Type B pancreatic cell (in vitro differentiated cells): Measurements from ENCODE around the gene SLC2A9. TPM values are rescaled to one million over a fixed set of nuclear protein-coding genes. Genes with fewer than 3 reads are reported as not detected.

Experiments used
- DNase-seq: peaks from one replicate; pipeline ENCODE4 v3.0.0; 2021; ENCODE audit warnings: mixed read lengths; ENCODE audit not compliant: unreplicated experiment; ENCODE audit errors: extremely low spot score
- H3K27ac Mint-ChIP-seq: 2 replicates; pipeline ENCODE4 v1.8.0; 2021; ENCODE audit warnings: mild to moderate bottlenecking, mixed read lengths
- H3K27me3 Mint-ChIP-seq: 2 replicates; pipeline ENCODE4 v1.8.0; 2021; ENCODE audit warnings: mixed read lengths
- H3K36me3 Mint-ChIP-seq: 2 replicates; pipeline ENCODE4 v1.8.0; 2021; ENCODE audit warnings: mixed read lengths
- H3K4me1 Mint-ChIP-seq: one replicate; pipeline ENCODE4 v1.8.0; 2021; ENCODE audit warnings: mixed read lengths; ENCODE audit not compliant: unreplicated experiment
- H3K4me3 Mint-ChIP-seq: 2 replicates; pipeline ENCODE4 v1.8.0; 2021; ENCODE audit warnings: mild to moderate bottlenecking, mixed read lengths
- H3K9me3 Mint-ChIP-seq: 2 replicates; pipeline ENCODE4 v1.8.0; 2021; ENCODE audit warnings: mixed read lengths
- CTCF ChIP-seq: fragments of 200-600 bp; sonication (generic); conservative IDR thresholded peaks from 2 replicates; pipeline ENCODE4 v1.5.0; 2021; ENCODE audit warnings: antibody characterized with exemption, mild to moderate bottlenecking
- total RNA-seq: library from RNA; stranded (reverse); gene quantifications from 2 replicates; pipeline ENCODE4 v1.2.1, GENCODE V29; 2021; ENCODE audit warnings: low replicate concordance

SLC2A9 gene
- total RNA-seq, 1 donor from 2014 or later = 2.5 TPM

GRCh38 chr4:9891740-9892139 is 129.6 kb downstream of the SLC2A9 start:
- no peaks in the 10 kb centered on the region for H3K4me1 Mint-ChIP-seq
- H3K27me3 Mint-ChIP-seq = peaks cover 31% of the 10 kb centered on the region
- no peak for DNase-seq
- H3K36me3 Mint-ChIP-seq = no peaks in the 10 kb centered on the region
- H3K4me3 Mint-ChIP-seq = no peak overlapping the region
- H3K27ac Mint-ChIP-seq = no peak overlapping the region
- H3K9me3 Mint-ChIP-seq = no peaks in the 10 kb centered on the region
- TF ChIP-seq CTCF = no peak

- peaks cover 31% of the 10 kb centered on the region for H3K27me3 Mint-ChIP-seq
- no peak overlapping the region for H3K4me3 Mint-ChIP-seq
- DNase-seq = no peak
- H3K9me3 Mint-ChIP-seq = no peaks in the 10 kb centered on the region
- H3K4me1 Mint-ChIP-seq = no peaks in the 10 kb centered on the region
- no peaks in the 10 kb centered on the region for H3K36me3 Mint-ChIP-seq
- no peak overlapping the region for H3K27ac Mint-ChIP-seq
- no peak for TF ChIP-seq CTCF
Measured at GRCh38 chr4:9891056-9891455, 130.2 kb downstream of the SLC2A9 start.

- no peaks in the 10 kb centered on the region for H3K9me3 Mint-ChIP-seq
- peaks cover 23% of the 10 kb centered on the region for H3K27me3 Mint-ChIP-seq
- no peak overlapping the region for H3K27ac Mint-ChIP-seq
- TF ChIP-seq CTCF = no peak
- no peaks in the 10 kb centered on the region for H3K36me3 Mint-ChIP-seq
- DNase-seq = no peak
- H3K4me1 Mint-ChIP-seq = no peaks in the 10 kb centered on the region
- H3K4me3 Mint-ChIP-seq = no peak overlapping the region
Measured at GRCh38 chr4:9889306-9889705, 132.0 kb downstream of the SLC2A9 start.

GRCh38 chr4:9885958-9886357 is 135.3 kb downstream of the SLC2A9 start:
- no peak for TF ChIP-seq CTCF
- H3K4me1 Mint-ChIP-seq = peaks cover under 1% of the 10 kb centered on the region
- H3K27me3 Mint-ChIP-seq = peaks cover 18% of the 10 kb centered on the region
- H3K27ac Mint-ChIP-seq = no peak overlapping the region
- no peaks in the 10 kb centered on the region for H3K36me3 Mint-ChIP-seq
- H3K4me3 Mint-ChIP-seq = no peak overlapping the region
- no peaks in the 10 kb centered on the region for H3K9me3 Mint-ChIP-seq
- no peak for DNase-seq

- Mint-ChIP-seq H3K27me3 (peaks cover 17% of the 10 kb centered on the region), H3K4me3 (no peak overlapping the region), H3K4me1 (peaks cover 14% of the 10 kb centered on the region)
Measured at GRCh38 chr4:9880406-9881197, 140.7 kb downstream of the SLC2A9 start.

More at GRCh38 chr4:9880406-9881197, 140.7 kb downstream of the SLC2A9 start:
- no peak for DNase-seq
- H3K9me3 Mint-ChIP-seq = no peaks in the 10 kb centered on the region
- H3K27ac Mint-ChIP-seq = no peak overlapping the region
- H3K36me3 Mint-ChIP-seq = no peaks in the 10 kb centered on the region
- TF ChIP-seq CTCF = no peak
